ENCODE data around the gene CDC25B. TPM values are rescaled to one million over a fixed set of nuclear protein-coding genes. Genes with fewer than 3 reads are reported as not detected.
A peak's percentile ranks its signal among the peaks of the same experiment; 100 is the strongest.

The CDC25B gene
- polyA plus RNA-seq, 2 of the 4 experiments (the other 2 are of a cell fraction), result 136 to 150 TPM

- peak overlapping the region; percentile 95 to 99 for H3K27ac ChIP-seq
- no peak for FAIRE-seq
- POLR2A ChIA-PET, result interaction anchor here (1.0 to 1.7 kb wide), 3 partner anchors 18 to 46 kb away, joined by 3 to 7 read pairs (median 3); partner anchors contain the start of genes ADISSP and CDC25B
- peak overlapping the region; percentile 70 for H3K4me2 ChIP-seq
- no peak for DNase-seq (ENCODE audit: low read depth in 1 of 2, low spot score in 1 of 2)
- CTCF ChIA-PET, result interaction anchor here (0.9 to 13.5 kb wide), 8 partner anchors 31 to 271 kb away, joined by 3 to 132 read pairs (median 4); no protein-coding TSS in a partner anchor
- ATAC-seq, result no peak
- WGBS (ENCODE audit: missing lambda C conversion rate), result 90% methylated on average over 12 of the region's 12 CpGs
- peak; percentile 100 for TF ChIP-seq ZC3H11A (IDR thresholded peaks at IDR 0.05)
- TF ChIP-seq FOSB (CRISPR knock-in tag; IDR thresholded peaks at IDR 0.05), result no peak
- no peaks in the 10 kb centered on the region for H3K9me3 ChIP-seq
- no peak overlapping the region for H3K4me3 ChIP-seq
- peaks cover 57% of the 10 kb centered on the region for H3K4me1 ChIP-seq
Observed at GRCh38 chr20:3813848-3814581, 17.9 kb downstream of the CDC25B start.

GRCh38 chr20:3814928-3815495, 18.9 kb downstream of the CDC25B start:
- POLR2A ChIA-PET, result interaction anchor here (1.7 kb wide), 1 partner anchor 19 kb away, joined by 7 read pairs; the partner anchor contains the start of gene CDC25B
- Histone ChIP-seq H3K4me3 (no peak overlapping the region), H3K27ac (peak overlapping the region; percentile 13 to 95; a peak in 4 of 6 replicates), H3K4me1 (peaks cover 60% of the 10 kb centered on the region), H3K9me3 (no peaks in the 10 kb centered on the region), H3K4me2 (no peak overlapping the region)
- FAIRE-seq (no peak), DNase-seq (ENCODE audit: low read depth in 1 of 2, low spot score in 1 of 2) (no peak), ATAC-seq (no peak)
- TF ChIP-seq NPAS2 (CRISPR knock-in tag; IDR thresholded peaks at IDR 0.05; ENCODE audit: borderline replicate concordance) (no peak), POLR2AphosphoS2 (conservative IDR thresholded peaks at IDR 0.05; ENCODE audit: low read length) (0 out of 2 replicates have a peak, but pooled peaks have one; percentile 63)
- WGBS (ENCODE audit: missing lambda C conversion rate), result 93% methylated on average over 7 of the region's 7 CpGs
- CTCF ChIA-PET, result interaction anchor here (1.0 to 13.5 kb wide), 4 partner anchors 40 to 238 kb away, joined by 3 to 132 read pairs (median 3); no protein-coding TSS in a partner anchor

GRCh38 chr20:3815703-3816315, 19.7 kb downstream of the CDC25B start:
- no peak for DNase-seq (ENCODE audit: low read depth in 1 of 2, low spot score in 1 of 2)
- Histone ChIP-seq H3K4me2 (no peak overlapping the region), H3K27ac (peak overlapping the region; percentile 40 to 95; a peak in 5 of 6 replicates), H3K4me3 (no peak overlapping the region), H3K9me3 (no peaks in the 10 kb centered on the region), H3K4me1 (peaks cover 52% of the 10 kb centered on the region)
- 86% methylated on average over 9 of the region's 9 CpGs for WGBS (ENCODE audit: missing lambda C conversion rate)
- TF ChIP-seq SREBF2 (IDR thresholded peaks at IDR 0.05) (no peak), CTCF (IDR thresholded peaks at IDR 0.05) (no peak), ZSCAN20 (CRISPR knock-in tag; IDR thresholded peaks at IDR 0.05) (no peak), HEYL (CRISPR knock-in tag; IDR thresholded peaks at IDR 0.05) (no peak), CBX8 (IDR thresholded peaks at IDR 0.05) (no peak), RCOR1 (IDR thresholded peaks at IDR 0.05; ENCODE audit: low read depth, low read length) (no peak), POLR2AphosphoS2 (conservative IDR thresholded peaks at IDR 0.05; ENCODE audit: low read length) (no peak), KDM5A (IDR thresholded peaks at IDR 0.05) (no peak), CEBPB (IDR thresholded peaks at IDR 0.05) (no peak), CBX2 (IDR thresholded peaks at IDR 0.05; ENCODE audit: borderline replicate concordance, low read depth) (no peak), FOSL2 (IDR thresholded peaks at IDR 0.05) (no peak), FOSL2 (CRISPR knock-in tag; IDR thresholded peaks at IDR 0.05) (no peak)
- TF ChIP-seq, protein P1, sequence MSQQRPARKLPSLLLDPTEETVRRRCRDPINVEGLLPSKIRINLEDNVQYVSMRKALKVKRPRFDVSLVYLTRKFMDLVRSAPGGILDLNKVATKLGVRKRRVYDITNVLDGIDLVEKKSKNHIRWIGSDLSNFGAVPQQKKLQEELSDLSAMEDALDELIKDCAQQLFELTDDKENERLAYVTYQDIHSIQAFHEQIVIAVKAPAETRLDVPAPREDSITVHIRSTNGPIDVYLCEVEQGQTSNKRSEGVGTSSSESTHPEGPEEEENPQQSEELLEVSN (IDR thresholded peaks at IDR 0.05; ENCODE audit: borderline replicate concordance, low read depth), result no peak
- TF ChIP-seq, protein P2, sequence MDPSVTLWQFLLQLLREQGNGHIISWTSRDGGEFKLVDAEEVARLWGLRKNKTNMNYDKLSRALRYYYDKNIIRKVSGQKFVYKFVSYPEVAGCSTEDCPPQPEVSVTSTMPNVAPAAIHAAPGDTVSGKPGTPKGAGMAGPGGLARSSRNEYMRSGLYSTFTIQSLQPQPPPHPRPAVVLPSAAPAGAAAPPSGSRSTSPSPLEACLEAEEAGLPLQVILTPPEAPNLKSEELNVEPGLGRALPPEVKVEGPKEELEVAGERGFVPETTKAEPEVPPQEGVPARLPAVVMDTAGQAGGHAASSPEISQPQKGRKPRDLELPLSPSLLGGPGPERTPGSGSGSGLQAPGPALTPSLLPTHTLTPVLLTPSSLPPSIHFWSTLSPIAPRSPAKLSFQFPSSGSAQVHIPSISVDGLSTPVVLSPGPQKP (IDR thresholded peaks at IDR 0.05; ENCODE audit: low read depth, low read length), result no peak
- TF ChIP-seq, protein P3, sequence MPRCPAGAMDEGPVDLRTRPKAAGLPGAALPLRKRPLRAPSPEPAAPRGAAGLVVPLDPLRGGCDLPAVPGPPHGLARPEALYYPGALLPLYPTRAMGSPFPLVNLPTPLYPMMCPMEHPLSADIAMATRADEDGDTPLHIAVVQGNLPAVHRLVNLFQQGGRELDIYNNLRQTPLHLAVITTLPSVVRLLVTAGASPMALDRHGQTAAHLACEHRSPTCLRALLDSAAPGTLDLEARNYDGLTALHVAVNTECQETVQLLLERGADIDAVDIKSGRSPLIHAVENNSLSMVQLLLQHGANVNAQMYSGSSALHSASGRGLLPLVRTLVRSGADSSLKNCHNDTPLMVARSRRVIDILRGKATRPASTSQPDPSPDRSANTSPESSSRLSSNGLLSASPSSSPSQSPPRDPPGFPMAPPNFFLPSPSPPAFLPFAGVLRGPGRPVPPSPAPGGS (IDR thresholded peaks at IDR 0.05), result no peak
- ChIA-PET POLR2A (no interaction called here), CTCF (interaction anchor here (0.8 to 13.5 kb wide), 4 partner anchors 19 to 61 kb away, joined by 3 to 132 read pairs (median 66); no protein-coding TSS in a partner anchor)
- ATAC-seq, result no peak
- FAIRE-seq, result no peak
